ENCODE data around the gene MDP1.

DNA sequence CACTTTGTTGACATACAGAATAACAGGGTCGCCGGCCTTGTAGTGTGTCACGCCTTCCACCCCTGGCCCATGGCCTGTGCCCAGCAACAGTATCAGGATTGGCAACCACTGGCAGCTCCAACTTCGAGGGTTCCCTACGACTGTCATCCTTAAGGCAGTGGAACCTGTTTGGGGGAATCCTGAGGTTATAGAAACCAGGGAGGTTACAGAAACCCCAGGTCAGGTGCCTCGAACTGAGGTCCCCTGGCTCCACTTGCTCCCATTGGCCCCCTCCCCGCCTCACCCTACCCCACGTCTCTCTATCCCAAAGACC is 21.0 kb downstream of the MDP1 start:
- TF ChIP-seq, protein P1, sequence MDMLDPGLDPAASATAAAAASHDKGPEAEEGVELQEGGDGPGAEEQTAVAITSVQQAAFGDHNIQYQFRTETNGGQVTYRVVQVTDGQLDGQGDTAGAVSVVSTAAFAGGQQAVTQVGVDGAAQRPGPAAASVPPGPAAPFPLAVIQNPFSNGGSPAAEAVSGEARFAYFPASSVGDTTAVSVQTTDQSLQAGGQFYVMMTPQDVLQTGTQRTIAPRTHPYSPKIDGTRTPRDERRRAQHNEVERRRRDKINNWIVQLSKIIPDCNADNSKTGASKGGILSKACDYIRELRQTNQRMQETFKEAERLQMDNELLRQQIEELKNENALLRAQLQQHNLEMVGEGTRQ (IDR thresholded peaks at IDR 0.05; ENCODE audit: borderline replicate concordance, low read depth, low read length), result no peak
- TF ChIP-seq, protein P2, sequence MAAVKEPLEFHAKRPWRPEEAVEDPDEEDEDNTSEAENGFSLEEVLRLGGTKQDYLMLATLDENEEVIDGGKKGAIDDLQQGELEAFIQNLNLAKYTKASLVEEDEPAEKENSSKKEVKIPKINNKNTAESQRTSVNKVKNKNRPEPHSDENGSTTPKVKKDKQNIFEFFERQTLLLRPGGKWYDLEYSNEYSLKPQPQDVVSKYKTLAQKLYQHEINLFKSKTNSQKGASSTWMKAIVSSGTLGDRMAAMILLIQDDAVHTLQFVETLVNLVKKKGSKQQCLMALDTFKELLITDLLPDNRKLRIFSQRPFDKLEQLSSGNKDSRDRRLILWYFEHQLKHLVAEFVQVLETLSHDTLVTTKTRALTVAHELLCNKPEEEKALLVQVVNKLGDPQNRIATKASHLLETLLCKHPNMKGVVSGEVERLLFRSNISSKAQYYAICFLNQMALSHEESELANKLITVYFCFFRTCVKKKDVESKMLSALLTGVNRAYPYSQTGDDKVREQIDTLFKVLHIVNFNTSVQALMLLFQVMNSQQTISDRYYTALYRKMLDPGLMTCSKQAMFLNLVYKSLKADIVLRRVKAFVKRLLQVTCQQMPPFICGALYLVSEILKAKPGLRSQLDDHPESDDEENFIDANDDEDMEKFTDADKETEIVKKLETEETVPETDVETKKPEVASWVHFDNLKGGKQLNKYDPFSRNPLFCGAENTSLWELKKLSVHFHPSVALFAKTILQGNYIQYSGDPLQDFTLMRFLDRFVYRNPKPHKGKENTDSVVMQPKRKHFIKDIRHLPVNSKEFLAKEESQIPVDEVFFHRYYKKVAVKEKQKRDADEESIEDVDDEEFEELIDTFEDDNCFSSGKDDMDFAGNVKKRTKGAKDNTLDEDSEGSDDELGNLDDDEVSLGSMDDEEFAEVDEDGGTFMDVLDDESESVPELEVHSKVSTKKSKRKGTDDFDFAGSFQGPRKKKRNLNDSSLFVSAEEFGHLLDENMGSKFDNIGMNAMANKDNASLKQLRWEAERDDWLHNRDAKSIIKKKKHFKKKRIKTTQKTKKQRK (IDR thresholded peaks at IDR 0.05; ENCODE audit: low read depth, low read length), result no peak
- TF ChIP-seq ZZZ3 (IDR thresholded peaks at IDR 0.05; ENCODE audit: control insufficient read depth, insufficient read length, low read depth) (no peak), RFX5 (IDR thresholded peaks at IDR 0.05; ENCODE audit: low read depth, low read length) (no peak), DPF2 (IDR thresholded peaks at IDR 0.05) (no peak), IRF4 (IDR thresholded peaks at IDR 0.05; ENCODE audit: low read depth, low read length) (no peak), BHLHE40 (IDR thresholded peaks at IDR 0.05; ENCODE audit: borderline replicate concordance in 1 of 2, low read depth in 2 of 2, low read length in 1 of 2) (no peak), POLR2A (IDR thresholded peaks at IDR 0.05; ENCODE audit: low read depth, low read length) (no peak), POLR2AphosphoS5 (IDR thresholded peaks at IDR 0.05; ENCODE audit: low read length) (no peak), EZH2 (IDR thresholded peaks at IDR 0.05; ENCODE audit: borderline replicate concordance, control insufficient read depth, low read depth, low read length) (no peak)
- TF ChIP-seq, protein P3, sequence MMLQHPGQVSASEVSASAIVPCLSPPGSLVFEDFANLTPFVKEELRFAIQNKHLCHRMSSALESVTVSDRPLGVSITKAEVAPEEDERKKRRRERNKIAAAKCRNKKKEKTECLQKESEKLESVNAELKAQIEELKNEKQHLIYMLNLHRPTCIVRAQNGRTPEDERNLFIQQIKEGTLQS (IDR thresholded peaks at IDR 0.05; ENCODE audit: borderline replicate concordance, extremely low read depth, low read depth, low read length), result no peak
- TF ChIP-seq, protein P4, sequence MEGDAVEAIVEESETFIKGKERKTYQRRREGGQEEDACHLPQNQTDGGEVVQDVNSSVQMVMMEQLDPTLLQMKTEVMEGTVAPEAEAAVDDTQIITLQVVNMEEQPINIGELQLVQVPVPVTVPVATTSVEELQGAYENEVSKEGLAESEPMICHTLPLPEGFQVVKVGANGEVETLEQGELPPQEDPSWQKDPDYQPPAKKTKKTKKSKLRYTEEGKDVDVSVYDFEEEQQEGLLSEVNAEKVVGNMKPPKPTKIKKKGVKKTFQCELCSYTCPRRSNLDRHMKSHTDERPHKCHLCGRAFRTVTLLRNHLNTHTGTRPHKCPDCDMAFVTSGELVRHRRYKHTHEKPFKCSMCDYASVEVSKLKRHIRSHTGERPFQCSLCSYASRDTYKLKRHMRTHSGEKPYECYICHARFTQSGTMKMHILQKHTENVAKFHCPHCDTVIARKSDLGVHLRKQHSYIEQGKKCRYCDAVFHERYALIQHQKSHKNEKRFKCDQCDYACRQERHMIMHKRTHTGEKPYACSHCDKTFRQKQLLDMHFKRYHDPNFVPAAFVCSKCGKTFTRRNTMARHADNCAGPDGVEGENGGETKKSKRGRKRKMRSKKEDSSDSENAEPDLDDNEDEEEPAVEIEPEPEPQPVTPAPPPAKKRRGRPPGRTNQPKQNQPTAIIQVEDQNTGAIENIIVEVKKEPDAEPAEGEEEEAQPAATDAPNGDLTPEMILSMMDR (IDR thresholded peaks at IDR 0.05 in 2 of 3, conservative IDR thresholded peaks at IDR 0.05 in 1 of 3; ENCODE audit: control insufficient read depth in 2 of 3, extremely low read depth in 1 of 3, insufficient read depth in 1 of 3, low read depth in 3 of 3, low read length in 3 of 3), result no peak

All from GM12878 (cell line).